ENCODE measurements around the gene RASA2. TPM values are rescaled to one million over a fixed set of nuclear protein-coding genes. Genes with fewer than 3 reads are reported as not detected.

The RASA2 gene
- total RNA-seq, 2 donors from 2014 or later: 3.3 to 5.1 TPM

- H3K27me3 ChIP-seq: no peaks in the 10 kb centered on the region
- H3K4me3 ChIP-seq: no peak overlapping the region
- peaks cover 0 to 10% of the 10 kb centered on the region in 2 donors for H3K4me1 ChIP-seq
- no peaks in the 10 kb centered on the region for H3K9me3 ChIP-seq
- H3K36me3 ChIP-seq: no peaks in the 10 kb centered on the region
- no peak for DNase-seq (ENCODE audit: low spot score)
- H3K27ac ChIP-seq: no peak overlapping the region
- TF ChIP-seq, protein P1, sequence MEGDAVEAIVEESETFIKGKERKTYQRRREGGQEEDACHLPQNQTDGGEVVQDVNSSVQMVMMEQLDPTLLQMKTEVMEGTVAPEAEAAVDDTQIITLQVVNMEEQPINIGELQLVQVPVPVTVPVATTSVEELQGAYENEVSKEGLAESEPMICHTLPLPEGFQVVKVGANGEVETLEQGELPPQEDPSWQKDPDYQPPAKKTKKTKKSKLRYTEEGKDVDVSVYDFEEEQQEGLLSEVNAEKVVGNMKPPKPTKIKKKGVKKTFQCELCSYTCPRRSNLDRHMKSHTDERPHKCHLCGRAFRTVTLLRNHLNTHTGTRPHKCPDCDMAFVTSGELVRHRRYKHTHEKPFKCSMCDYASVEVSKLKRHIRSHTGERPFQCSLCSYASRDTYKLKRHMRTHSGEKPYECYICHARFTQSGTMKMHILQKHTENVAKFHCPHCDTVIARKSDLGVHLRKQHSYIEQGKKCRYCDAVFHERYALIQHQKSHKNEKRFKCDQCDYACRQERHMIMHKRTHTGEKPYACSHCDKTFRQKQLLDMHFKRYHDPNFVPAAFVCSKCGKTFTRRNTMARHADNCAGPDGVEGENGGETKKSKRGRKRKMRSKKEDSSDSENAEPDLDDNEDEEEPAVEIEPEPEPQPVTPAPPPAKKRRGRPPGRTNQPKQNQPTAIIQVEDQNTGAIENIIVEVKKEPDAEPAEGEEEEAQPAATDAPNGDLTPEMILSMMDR (IDR thresholded peaks at IDR 0.05): no peak
These were observed 4.4 kb upstream of the RASA2 start for GRCh38 chr3:141482245-141482922.

DNA sequence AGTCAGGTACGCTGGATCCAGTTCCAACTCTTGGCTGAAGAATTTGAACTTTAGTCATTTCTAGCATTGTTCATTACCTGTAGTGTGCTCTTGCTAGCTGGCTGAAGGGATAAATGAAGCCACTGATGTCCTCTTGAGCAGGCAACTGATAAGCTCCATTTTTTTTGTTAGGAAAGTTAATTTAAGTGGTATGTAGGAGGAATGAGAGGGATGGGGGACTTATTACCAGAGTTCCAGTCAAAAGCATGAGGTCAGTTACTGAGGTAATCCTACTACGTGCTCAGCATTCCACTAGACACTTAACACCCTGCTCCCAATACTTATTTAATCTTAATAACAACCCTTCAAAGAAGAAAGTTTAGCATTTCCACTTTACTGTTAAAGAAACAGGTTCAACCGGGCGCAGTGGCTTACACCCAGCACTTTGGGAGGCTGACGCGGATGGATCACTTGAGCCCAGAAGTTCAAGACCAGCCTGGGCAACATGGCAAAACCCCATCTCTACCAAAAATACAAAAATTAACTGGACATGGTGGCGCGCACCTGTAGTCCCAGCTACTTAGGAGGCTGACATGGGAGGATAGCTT is 2.0 kb upstream of the RASA2 start:
- Histone ChIP-seq H3K4me3 (no peak overlapping the region), H3K27me3 (no peaks in the 10 kb centered on the region), H3K9me3 (no peaks in the 10 kb centered on the region), H3K4me1 (peaks cover 0 to 18% of the 10 kb centered on the region in 2 donors), H3K36me3 (no peaks in the 10 kb centered on the region), H3K27ac (no peak overlapping the region)
- TF ChIP-seq, protein P1 (IDR thresholded peaks at IDR 0.05): no peak
- no peak for DNase-seq (ENCODE audit: low spot score)

GRCh38 chr3:141485641-141486495 is 959 bp upstream of the RASA2 start:
- TF ChIP-seq, protein P1 (IDR thresholded peaks at IDR 0.05): no peak
- H3K36me3 ChIP-seq: no peaks in the 10 kb centered on the region
- peak overlapping the region; percentile 77 to 90 for H3K27ac ChIP-seq
- no peaks in the 10 kb centered on the region for H3K9me3 ChIP-seq
- peaks cover 0 to 18% of the 10 kb centered on the region in 2 donors for H3K4me1 ChIP-seq
- H3K4me3 ChIP-seq: peak overlapping the region; percentile 42 to 94
- H3K27me3 ChIP-seq: no peaks in the 10 kb centered on the region
- no peak for DNase-seq (ENCODE audit: low spot score)

GRCh38 chr3:141486496-141486745 is 406 bp upstream of the RASA2 start:
- no peaks in the 10 kb centered on the region for H3K36me3 ChIP-seq
- no peak for DNase-seq (ENCODE audit: low spot score)

DNA sequence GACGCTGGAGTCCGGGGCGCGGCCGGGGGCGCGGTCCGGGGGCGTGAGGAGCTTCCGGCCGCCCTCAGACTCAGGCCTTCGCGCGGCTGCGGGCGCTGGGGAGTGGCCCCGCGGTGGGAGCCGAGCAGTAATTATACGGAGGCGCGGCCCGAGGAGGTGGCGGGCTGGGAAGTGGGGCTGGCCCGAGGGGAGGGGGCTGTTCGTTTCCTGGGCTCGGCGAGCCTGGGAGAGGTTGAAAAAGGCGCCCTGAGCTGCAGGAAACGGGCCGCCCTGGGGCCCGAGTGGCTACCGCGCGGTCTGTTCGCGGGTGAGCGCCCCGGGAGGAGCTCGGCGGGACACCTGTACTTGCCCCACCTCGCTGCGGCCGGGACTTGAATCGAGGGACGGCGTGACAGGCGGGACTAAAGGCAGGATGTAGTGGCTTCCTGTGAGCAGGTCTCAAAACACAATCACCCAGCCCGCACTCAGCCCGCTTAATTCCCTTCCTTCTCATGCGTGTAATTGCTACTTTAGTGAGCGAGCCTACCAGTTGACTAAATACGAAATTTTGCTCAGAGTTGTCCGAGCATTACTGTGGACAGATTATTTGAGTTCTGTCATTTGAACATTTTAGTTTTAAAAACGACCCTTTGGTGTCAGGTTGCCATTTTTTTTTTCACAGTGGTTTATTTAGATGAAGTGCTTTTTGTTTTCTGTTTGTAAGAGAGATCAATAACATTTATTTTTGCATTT is 860 bp downstream of the RASA2 start:
- Histone ChIP-seq H3K9me3 (no peaks in the 10 kb centered on the region), H3K27me3 (no peaks in the 10 kb centered on the region), H3K4me3 (peak overlapping the region; percentile 82 to 94), H3K27ac (peak overlapping the region; percentile 90 to 92), H3K36me3 (no peaks in the 10 kb centered on the region), H3K4me1 (peaks cover 0 to 18% of the 10 kb centered on the region in 2 donors)
- peak; percentile 79 for DNase-seq (ENCODE audit: low spot score)
- TF ChIP-seq, protein P1 (IDR thresholded peaks at IDR 0.05): peak in 1 of 2 donors; percentile 21

More at GRCh38 chr3:141486496-141486745, 406 bp upstream of the RASA2 start:
- Histone ChIP-seq H3K9me3 (no peaks in the 10 kb centered on the region), H3K27ac (peak overlapping the region; percentile 77 to 90), H3K4me3 (peak overlapping the region; percentile 42 to 94), H3K4me1 (peaks cover 0 to 18% of the 10 kb centered on the region in 2 donors), H3K27me3 (no peaks in the 10 kb centered on the region)
- TF ChIP-seq, protein P1 (IDR thresholded peaks at IDR 0.05): no peak

Data from right atrium auricular region (tissue), 2 donors.